Thyroid gland (tissue), 4 donors: ENCODE results near the gene CCDC160. TPM values are rescaled to one million over a fixed set of nuclear protein-coding genes. Genes with fewer than 3 reads are reported as not detected.

Source experiments
- DNase-seq, 2 donors: peaks; one replicate each; pipeline ENCODE4 v3.0.0-alpha.2; 2019
- H3K27ac ChIP-seq, 3 donors: fragments of 200-600 bp; sonication (generic); 1 replicate in 2 of 3; 2 replicates in 1 of 3; pipeline ENCODE4 v1.5.1; 2016 to 2019; ENCODE audit warnings: mild to moderate bottlenecking in 1 of 3, moderate library complexity in 1 of 3
- H3K27me3 ChIP-seq: fragments of 200-600 bp; sonication (generic); one replicate; pipeline ENCODE4 v1.5.1; 2019
- H3K36me3 ChIP-seq, 2 donors: fragments of 200-600 bp; sonication (generic); one replicate each; pipeline ENCODE4 v1.5.1; 2016 to 2019
- H3K4me1 ChIP-seq, 2 donors: fragments of 200-600 bp; sonication (generic); one replicate each; pipeline ENCODE4 v1.5.1; 2017 to 2019
- H3K4me3 ChIP-seq, 3 donors: fragments of 200-600 bp; sonication (generic); replicated peaks in 1 of 3; 1 replicate in 2 of 3; 2 replicates in 1 of 3; pipeline ENCODE4 v1.5.1; 2016; ENCODE audit warnings: mild to moderate bottlenecking in 1 of 3
- H3K9me3 ChIP-seq: fragments of 200-600 bp; sonication (generic); one replicate; pipeline ENCODE4 v1.5.1; 2017
- CTCF ChIP-seq, 6 experiments: fragments of 200-600 bp in 3 of 6; fragments of 450-650 bp in 3 of 6; sonication (generic) in 3 of 6; IDR thresholded peaks; one replicate each; pipeline ENCODE4 v1.5.1; 2016 to 2019; ENCODE audit warnings: antibody characterized with exemption in 6 of 6, mild to moderate bottlenecking in 2 of 6, inconsistent platforms in 1 of 6, moderate library complexity in 1 of 6
- POLR2A ChIP-seq, 2 donors: fragments of 450-650 bp; IDR thresholded peaks; one replicate each; pipeline ENCODE4 v1.6.1; 2017; ENCODE audit warnings: antibody characterized with exemption in 2 of 2, mild to moderate bottlenecking in 2 of 2, moderate library complexity in 1 of 2
- WGBS, 2 donors: methylation state at CpG; one replicate each; pipeline ENCODE4 v1.1.5; 2017; 5-methylcytosine and 5-hydroxymethylcytosine counted together
- intact Hi-C: fragments of 100-400 bp; cut with DNase I; formaldehyde crosslinking; loops from one replicate; pipeline ENCODE4 v1.15.1; 2023
- total RNA-seq, 4 donors: library from RNA; depleted of rRNA; stranded (reverse); fragments of >200 nt; gene quantifications; one replicate each; pipeline ENCODE4 v1.2.3, GENCODE V29; 2016

The CCDC160 gene
- total RNA-seq, 4 donors from 2014 or later: 0.81 to 0.89 TPM; not detected in 2

GRCh38 chrX:134287346-134287745, 50.4 kb downstream of the CCDC160 start:
- Histone ChIP-seq H3K27ac (no peak overlapping the region), H3K4me1 (no peaks in the 10 kb centered on the region), H3K9me3 (no peaks in the 10 kb centered on the region), H3K27me3 (no peaks in the 10 kb centered on the region), H3K4me3 (no peak overlapping the region), H3K36me3 (no peaks in the 10 kb centered on the region)
- intact Hi-C loops: no loop called here
- WGBS, 2 donors: 70 to 71% methylated on average over 2 of the region's 4 CpGs
- TF ChIP-seq POLR2A (IDR thresholded peaks at IDR 0.05): no peak
- DNase-seq: no peak

- Histone ChIP-seq H3K27me3 (no peaks in the 10 kb centered on the region), H3K36me3 (no peaks in the 10 kb centered on the region), H3K27ac (no peak overlapping the region), H3K9me3 (no peaks in the 10 kb centered on the region), H3K4me1 (no peaks in the 10 kb centered on the region), H3K4me3 (no peak overlapping the region)
- TF ChIP-seq CTCF (IDR thresholded peaks at IDR 0.05) (peak in 1 of 6 experiments; percentile 4), POLR2A (IDR thresholded peaks at IDR 0.05) (no peak)
- intact Hi-C loops: no loop called here
- DNase-seq: no peak
Measured at GRCh38 chrX:134294548-134294947, 57.6 kb downstream of the CCDC160 start.

Other genes with a start within 250 kb of the CCDC160 start
- 10 to 100 TPM; 19.6 to 31.8 (median 21.2) TPM for gene PHF6, start 136.1 kb downstream of the CCDC160 start, total RNA-seq
- 10 to 100 TPM; 13.4 to 29.2 (median 21.2) TPM for gene HPRT1, start 223.0 kb downstream of the CCDC160 start, total RNA-seq